NCI-H2107 (cell line): Measurements from ENCODE around the gene RANBP17.
"Not testable (repeated sequence)": the region's sequence is repeated elsewhere in the genome, so short reads cannot be mapped to it uniquely, and the experiment has no call there.

ENCODE experiments used
- DNase-seq: peaks from one replicate; lab custom pipeline; 2025; lab: John Stamatoyannopoulos, UW

Gene RANBP17

DNA sequence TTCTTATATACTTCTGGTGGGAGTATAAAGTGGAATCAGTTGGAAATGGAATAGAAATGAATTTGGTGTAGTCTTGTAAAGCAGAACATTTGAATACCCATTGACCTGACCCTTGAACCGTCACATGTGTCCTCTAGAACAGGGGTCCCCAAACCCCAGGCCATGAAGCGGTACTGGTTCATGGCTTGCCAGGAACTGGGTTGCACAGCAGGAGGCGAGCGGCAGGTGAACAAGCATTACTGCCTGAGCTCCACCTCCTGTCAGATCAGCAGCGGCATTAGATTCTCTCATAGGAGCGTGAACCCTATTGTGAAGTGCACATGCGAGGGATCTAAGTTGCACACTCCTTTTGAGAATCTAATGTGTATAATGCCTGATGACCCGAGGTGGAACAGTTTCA, 80.0 kb downstream of the RANBP17 start:
- no peak for DNase-seq

DNA sequence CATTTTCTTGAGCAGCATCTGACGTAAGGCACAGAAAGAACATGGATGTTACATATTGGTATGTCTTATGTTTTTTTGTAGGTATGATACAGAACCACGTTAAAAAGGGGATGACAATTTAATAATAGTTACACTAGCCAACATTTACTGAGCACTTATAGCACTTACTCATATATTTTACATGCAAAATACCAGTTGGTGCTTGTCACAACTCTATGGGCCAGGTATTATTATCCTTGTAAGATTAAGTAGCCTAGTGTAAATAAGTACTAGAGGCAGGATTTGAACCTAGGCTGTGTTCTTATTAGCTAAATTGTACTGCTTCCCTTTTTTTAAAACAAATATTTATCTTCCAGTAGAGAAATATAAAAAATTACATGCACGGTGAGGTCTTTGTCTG, 83.5 kb downstream of the RANBP17 start:
- no peak for DNase-seq

DNA sequence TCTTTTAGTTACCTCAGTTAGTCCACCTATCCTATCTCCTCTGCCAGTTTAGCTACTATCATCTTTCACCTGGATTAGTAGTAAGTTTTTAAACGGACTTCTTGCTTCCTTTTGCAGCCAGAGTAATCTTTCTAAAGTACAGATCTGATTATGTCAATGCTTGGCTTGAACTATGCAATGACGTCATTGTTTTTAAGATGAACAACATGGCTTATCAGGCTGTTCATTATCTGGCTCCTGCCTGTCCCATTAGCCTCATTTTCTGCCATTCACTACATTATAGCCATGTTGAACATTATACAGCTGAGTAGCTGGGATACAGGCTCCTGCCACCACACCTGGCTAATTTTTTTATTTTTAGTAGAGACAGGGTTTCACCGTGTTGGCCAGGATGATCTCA, 98.7 kb downstream of the RANBP17 start:
- no peak for DNase-seq

DNA sequence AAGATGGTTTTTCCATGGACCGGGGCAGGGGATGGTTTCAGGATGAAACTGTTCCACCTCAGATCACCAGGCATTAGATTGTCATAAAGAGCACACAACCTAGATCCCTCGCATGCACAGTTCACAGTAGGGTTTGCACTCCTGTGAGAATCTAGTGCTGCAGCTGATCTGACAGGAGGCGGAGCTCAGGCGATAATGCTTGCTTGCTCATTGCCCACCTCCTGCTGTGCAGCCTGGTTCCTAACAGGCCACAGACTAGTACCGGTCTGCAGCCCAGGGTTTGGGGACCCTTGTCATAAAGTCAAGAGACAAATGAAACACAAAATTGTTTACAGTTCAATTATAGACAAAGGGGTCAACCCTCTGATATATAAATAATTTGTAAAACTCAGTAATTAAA, 101.7 kb downstream of the RANBP17 start:
- DNase-seq, result no peak

DNA sequence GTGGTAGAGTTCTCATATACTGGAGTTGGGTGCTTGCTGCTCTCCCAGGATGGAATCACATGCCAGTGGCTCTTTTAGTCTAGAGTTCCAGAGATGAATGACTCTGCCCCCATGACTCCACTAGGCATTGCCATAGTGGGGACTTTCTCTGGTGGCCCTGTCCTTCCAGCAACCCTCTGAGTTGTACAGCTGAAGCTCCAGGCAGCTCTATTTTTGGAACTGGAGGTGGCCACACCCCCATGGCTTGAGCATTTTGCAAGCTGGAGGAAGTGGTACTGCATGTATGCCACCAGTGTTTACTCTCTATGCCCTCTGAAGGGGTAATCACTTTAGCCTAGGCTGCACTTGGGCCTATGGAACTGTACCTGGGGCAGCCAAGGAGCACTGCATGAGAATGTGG, 112.6 kb downstream of the RANBP17 start:
- DNase-seq, result no peak

DNA sequence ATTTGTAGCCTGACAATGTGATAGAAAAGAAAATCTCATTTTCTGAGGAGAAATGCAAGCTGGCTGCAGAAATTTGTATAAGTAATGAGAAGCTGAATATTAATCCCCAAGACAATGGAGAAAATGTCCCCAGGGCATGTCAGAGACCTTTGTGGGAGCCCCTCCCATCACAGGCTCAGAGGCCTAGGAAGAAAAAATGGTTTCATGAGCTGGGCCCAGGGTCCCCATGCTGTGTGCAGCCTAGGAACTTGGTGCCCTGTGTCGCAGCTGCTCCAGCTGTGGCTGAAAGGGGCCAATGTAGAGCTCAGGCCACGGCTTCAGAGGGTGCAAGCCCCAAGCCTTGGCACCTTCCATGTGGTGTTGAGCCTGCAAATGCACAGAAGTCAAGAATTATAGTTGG, 118.4 kb downstream of the RANBP17 start:
- DNase-seq, result not testable (repeated sequence)

DNA sequence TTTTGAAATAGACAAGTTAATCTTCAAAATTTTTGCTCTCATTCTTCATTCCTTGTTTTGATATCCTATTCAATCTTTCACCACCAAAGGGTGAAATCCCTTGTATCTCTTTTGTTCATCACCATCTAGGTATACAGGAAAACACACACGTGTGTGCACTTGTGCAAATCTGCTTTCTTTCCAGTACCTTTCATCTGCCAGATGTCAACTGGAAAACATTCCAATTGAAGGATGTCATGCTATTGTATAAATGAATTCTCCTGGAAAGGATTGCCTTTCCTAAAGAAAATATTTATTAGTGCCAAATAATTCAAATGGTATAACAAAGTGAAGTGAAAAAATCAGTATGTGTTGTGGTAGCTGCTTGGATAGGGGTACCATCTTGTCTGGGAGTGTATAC, 123.7 kb downstream of the RANBP17 start:
- DNase-seq, result no peak

DNA sequence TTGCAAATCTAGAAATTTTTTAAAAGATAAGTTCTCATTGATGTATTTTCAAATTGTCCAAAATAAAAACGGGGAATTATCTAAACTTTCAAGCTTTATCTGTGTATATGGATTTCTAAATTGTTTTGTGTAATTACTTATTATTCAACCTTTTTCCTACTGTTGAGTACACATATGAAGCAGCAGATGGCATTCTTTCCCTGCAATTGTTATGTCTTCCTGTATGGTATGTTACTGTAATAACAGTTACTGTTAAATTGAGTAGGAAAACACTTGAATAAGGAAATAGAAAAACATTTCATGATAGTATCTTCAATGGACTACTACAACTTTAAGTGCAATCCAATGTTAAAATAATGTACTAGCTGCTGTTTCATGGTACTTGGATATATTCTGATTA, 124.8 kb downstream of the RANBP17 start:
- DNase-seq, result no peak

DNA sequence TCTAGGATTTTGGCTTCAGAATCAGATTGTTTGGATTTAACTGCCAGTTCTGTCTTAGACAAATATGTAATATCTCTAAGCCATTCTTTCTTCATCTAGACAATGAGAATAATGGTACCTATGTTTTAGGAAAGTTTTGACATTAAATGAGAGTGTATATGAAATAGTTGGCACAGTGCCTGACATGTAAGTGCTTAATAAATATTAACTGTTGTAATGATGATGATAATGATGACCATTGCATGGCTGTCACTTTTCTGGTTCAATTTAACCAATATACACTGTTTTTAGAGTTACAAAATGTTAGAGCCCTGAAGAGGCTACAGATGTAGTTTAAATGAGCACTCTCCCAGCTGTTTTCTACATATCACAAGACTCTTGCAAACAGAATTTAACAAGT, 131.7 kb downstream of the RANBP17 start:
- no peak for DNase-seq

DNA sequence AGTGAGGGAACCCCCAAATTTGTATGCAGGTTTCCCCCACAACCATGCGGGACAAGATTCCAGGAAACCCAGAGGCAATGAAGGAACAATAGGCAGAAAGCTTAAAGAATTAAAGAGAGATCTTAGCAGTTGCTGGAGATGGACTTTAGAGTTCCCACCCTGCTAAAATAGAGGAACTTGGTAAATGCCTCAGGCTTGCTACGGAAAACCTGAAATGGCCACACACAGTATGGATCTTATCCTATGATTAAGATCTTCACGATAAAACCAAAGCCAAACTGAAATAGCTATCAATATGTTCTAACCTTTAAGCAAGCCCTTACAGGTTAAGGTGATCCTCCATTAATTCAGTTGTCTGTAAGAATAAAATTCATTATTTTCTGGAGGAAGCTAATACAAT, 148.3 kb downstream of the RANBP17 start:
- DNase-seq, result no peak

DNA sequence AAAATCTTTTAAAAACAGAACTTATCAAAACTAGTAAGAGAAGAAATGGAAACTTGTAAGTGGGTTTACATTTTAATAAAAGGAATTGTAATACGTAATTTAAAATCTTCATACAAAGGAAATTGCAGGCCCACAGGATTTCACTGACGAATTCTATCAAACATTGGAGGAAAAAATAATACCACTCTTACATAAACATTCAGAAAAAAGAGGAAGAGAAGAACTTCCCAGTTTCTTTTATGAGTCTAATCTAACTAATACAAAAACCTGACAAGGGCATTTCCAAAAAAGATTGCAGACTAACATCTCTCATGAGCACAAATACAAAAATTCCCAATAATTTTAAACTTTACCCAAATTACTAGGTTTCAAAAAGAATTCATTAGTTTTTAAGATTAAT, 149.0 kb downstream of the RANBP17 start:
- DNase-seq, result no peak

DNA sequence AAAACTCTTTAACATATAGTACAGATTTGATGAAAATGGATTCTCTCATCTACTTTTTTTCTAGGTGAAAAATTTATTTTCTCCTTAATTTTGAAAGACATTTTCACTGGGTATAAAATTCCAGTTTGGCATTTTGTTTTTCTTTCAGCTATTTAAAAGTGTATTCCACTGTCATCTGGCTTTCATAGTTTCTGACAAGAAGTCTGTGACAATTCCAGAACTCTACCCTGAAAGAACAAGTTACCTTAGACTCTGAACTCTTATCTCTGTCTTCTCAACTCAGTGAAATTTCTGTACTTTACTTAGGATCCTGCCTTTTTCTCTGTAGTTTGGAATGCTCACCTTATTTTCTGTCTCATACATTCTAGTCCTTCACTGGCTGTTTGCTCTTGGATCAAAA, 161.7 kb downstream of the RANBP17 start:
- DNase-seq, result no peak

DNA sequence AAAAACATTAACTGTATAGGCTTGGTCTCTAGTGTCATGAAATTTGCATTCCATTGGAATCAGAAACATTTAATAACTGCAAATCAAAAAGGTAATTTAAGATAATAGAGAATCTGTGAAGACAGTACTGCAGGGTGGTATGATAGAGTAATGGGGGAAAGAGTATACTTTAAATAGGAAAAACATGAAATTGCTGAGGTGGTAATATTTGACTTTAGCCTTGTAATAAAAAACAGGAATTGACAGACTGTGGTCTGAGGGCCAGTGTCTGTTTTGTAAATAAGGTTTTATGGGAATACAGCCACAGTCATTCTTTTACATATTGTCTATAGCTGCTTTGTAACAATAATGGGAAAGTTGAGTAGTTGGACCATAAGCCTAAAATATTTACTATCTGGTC, 162.3 kb downstream of the RANBP17 start:
- no peak for DNase-seq

DNA sequence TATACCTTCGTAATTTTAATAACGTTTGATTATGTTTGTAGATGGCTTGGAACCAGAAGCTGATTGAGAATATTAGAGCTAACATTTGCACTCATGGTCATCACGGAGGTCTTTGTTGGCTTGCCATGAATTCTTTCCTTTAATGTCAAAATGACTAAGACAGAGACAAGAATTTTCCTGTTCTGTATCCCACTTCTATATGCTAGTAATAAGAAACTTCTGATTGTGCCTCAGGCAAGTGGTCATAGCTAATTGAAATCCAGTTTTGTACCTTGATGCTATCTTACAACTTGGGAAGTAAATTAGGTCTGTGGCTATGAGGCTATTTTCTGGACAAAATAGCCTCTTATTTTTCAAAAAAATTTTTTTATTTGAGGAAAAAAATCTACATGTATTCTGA, 167.6 kb downstream of the RANBP17 start:
- DNase-seq, result no peak

DNA sequence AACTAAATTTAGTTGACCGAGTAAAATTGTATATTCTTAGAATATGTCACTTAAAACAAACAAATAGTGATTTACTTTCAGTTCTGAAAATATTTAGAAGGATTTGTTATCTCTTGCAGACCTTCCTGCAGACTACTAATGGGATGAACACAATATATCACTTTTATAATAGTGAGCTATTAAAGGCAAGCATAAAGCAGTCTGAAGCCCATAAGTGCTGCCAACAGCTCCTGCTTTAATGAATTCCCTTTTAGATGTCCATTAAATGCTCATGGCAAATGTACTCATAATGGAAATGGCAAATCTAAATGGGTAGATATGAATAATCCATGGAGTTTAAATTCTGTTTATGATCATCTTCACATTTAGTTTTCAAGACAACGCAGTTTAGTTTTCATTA, 170.2 kb downstream of the RANBP17 start:
- DNase-seq, result no peak

DNA sequence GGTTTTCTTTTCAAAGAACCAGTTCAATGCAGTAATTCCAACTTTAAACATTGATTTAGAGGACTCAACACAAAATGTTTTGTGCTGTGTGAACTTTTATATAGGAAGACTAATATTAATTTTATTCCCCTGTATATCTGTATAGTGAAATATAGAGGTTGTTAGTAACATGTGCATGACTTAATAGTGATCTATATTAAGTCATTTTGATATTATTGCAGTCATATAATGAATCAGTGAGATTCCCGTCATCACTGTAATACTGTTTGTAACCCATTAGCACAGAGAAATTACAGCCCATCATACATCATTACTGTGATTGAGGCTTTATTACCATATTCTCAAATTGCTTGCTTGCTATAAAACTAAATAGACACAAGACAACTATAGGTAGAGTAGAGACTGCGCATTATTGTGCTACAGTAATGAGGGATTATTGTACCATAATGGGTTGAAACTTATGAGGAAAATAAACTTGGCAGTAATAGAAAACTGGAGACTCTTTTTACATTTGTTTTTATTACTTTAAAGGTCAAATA, 170.7 kb downstream of the RANBP17 start:
- DNase-seq, result no peak

DNA sequence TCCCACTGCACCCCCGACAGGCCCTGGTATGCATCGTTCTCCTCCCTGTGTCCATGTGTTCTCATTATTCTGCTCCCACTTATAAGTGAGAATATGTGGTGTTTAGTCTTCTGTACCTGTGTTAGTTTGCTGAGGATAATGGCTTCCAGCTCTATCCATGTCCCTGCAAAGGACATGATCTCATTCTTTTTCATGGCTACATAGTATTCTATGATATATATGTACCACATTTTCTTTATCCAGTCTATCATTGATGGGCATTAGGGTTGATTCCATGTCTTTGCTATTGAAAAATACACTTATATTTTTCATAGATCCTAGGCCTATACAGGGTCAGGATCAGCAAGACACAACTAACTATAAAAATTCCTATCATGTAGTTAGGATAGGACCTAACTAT, 180.1 kb downstream of the RANBP17 start:
- not testable (repeated sequence) for DNase-seq

DNA sequence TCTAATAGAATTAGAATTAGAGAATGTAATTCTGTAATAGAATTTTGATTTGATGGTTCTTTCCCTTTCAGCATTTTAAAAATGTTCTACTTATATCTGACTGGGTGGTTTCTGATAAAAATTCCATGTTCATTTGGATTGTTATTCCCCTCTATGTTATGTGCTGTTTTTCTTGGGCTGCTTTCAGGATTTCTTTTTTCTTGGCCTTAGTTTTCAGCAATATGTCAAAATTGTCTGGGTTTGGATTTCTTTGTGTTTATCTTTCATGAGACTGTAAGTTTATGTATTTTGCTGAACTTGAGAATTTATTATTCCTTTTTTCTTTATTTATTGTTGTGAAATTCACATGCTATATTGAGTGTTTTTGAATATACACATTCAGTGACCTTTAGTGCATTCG, 189.1 kb downstream of the RANBP17 start:
- no peak for DNase-seq

DNA sequence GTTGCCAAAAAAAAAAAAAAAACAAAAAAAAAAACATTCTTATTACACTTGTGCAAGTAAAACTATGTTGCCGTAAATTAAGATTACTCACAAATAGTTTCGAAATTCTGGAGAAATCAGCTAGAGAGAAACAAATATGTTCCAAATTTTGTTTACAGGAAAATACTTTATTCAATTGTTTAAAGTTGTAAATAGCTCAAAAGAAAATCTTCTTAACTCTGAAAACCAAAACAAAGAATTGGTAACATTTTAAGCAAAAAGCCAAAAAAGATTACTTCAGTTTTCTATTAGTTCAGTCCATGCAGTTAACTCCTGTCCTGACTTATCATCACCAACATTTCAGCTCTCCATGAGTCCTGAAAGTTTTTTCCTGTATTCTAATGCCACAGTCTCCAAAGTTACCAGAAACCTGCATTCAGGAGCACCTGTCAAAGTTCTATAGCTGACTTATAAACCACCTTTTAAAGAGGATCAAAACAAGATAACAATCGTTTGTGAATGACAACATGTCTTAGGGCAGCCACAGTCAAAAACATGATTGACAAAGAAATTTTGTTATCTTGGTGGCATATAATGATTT, 194.1 kb downstream of the RANBP17 start:
- DNase-seq, result no peak

DNA sequence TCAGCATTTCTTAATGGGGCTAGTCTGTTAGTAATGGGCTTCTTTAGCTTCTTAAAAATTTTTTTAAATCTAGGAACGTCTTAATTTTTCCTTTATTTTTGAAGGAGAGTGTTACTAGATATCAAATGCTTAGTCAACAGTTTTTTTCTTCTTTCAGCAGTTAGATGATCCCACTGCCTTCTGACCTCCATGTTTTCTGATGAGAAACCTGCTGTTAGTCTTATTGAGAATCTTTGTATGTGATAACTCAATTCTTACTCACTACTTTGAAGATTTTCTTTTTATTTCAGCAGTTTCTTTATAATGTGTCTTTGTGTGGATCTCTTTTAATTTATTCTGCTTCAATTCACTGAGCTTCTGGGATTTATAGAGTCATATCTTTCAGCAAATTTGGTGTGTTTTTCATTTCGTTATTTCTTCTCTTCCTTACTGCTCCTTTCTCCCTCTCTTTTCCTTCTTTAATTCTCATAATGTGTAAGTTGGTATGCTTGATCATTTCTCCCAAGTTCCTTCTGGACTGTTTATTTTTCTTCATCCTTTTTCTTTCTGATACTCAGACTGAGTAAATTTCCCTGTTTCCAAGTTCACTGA, 205.8 kb downstream of the RANBP17 start:
- DNase-seq, result no peak

DNA sequence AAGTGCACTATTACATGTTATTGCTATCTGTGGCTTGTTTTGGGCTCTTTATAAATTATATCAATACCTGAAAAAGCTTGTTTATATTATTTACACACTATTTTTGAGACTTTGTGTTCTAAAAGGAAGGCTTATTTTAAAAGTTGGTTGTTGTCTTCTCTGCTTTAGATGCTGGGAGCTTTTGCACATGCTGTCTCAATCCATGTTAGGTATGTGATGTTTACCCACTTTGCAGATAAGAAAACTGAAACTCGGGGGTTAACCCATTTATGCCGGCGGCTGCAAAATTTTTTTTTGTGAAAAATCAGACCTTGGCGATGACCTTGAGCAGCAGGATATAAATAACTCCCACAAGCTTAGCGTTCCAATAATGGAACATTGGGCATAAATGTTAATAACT, 212.9 kb downstream of the RANBP17 start:
- DNase-seq, result no peak

DNA sequence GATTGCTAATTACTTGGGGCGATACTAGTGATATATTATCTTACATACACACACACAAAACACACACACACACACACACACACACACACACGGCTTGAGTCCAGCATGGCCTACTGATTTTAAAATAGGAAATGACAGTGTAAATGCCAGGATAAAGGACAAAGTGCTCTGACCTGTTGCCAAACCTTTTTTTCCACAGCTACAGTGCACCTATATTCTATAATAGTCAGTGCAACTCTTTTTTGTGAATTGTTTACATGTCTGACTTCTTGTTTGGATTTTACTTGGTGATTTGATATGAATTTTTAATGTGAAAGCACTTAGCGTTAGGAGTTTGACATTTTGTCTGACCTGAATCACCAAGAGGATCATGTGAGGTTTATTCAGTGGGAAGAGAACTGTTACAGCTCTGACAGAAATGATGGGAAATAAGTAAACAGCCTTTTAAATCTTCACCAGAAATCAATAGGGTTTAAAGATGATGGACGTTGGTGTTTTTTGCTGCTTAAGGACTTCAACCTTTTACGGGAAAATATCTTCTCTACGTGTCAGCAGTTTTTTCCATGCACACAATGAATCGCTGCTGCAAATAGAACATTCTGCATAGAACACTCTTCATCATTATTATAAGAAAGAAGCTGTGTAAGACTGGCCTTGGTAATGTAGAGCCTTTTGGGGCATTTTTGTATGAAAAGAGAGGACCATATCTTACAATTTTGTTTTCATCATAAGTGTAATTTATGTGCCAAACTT, 218.5 kb downstream of the RANBP17 start:
- no peak for DNase-seq

DNA sequence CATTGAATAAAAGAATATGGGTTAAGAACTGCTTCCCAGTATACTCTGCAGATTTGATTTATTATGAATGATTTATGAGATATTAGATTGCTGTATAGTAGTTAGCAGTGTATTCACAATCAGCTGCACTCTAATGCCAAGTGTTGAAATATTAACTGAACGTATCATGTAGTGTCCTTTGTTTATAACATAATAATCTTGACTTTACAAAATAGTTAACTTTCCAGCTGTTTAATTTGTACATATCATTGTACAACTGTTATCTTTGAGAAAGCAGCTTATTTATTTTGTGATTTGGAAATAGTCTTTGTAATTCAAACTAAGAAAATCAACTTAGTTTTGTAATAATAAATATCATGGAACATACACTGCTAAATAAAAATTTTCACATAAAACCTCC, 219.5 kb downstream of the RANBP17 start:
- DNase-seq, result no peak

DNA sequence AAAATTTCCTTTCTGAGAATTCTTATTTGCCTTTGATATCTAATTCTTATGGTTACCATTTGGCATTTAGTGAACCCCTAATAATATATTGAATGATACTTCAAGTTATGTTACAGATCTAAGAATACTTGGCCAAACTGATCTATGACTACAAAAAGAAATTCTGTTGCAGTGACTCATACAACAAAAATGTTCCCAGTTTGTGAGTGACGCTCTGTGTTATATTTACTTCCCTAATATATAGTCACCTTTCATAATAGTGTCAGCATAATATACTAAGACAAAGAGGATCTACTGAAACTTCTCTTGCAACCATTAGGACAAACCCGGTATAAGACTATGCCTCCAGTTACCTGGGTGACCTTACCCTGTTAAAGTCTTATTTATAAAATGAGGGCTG, 230.4 kb downstream of the RANBP17 start:
- DNase-seq, result no peak
